Glomerular visceral epithelial cell (primary cell): ENCODE data around the gene CACNG6.

Experiments used
- DNase-seq: peaks from one replicate; pipeline ENCODE4 v3.0.0-alpha.2; 2016; ENCODE audit errors: extremely low spot score

CACNG6 gene

GRCh38 chr19:53969366-53969765, 22.1 kb upstream of the CACNG6 start:
- no peak for DNase-seq

- no peak for DNase-seq
These were observed 19.8 kb upstream of the CACNG6 start for GRCh38 chr19:53971673-53972072.

- peak; percentile 81 for DNase-seq
These were observed 13.9 kb upstream of the CACNG6 start for GRCh38 chr19:53977429-53977990.

GRCh38 chr19:53977991-53978731, 13.3 kb upstream of the CACNG6 start:
- peak; percentile 90 for DNase-seq

GRCh38 chr19:53978975-53979801, 12.2 kb upstream of the CACNG6 start:
- DNase-seq: peak; percentile 42

GRCh38 chr19:53980539-53981375, 10.7 kb upstream of the CACNG6 start:
- peak; percentile 96 for DNase-seq

GRCh38 chr19:53981376-53981951, 10.0 kb upstream of the CACNG6 start:
- no peak for DNase-seq

GRCh38 chr19:53982001-53982451, 9.4 kb upstream of the CACNG6 start:
- no peak for DNase-seq

- DNase-seq: peak; percentile 67
These were observed 8.8 kb upstream of the CACNG6 start for GRCh38 chr19:53982611-53983010.

GRCh38 chr19:53983457-53984289, 7.8 kb upstream of the CACNG6 start:
- no peak for DNase-seq

- DNase-seq: no peak
These were observed 5.6 kb upstream of the CACNG6 start for GRCh38 chr19:53985863-53986262.

GRCh38 chr19:53988981-53989380, 2.5 kb upstream of the CACNG6 start:
- DNase-seq: no peak

- DNase-seq: peak; percentile 28
These were observed 1.6 kb upstream of the CACNG6 start for GRCh38 chr19:53989600-53990533.

GRCh38 chr19:53992211-53992610, 774 bp downstream of the CACNG6 start:
- no peak for DNase-seq

GRCh38 chr19:53992815-53993214, 1.4 kb downstream of the CACNG6 start:
- no peak for DNase-seq

GRCh38 chr19:53993448-53993847, 2.0 kb downstream of the CACNG6 start:
- no peak for DNase-seq

- no peak for DNase-seq
These were observed 3.4 kb downstream of the CACNG6 start for GRCh38 chr19:53994811-53995210.

GRCh38 chr19:53998223-53998622, 6.8 kb downstream of the CACNG6 start:
- DNase-seq: no peak

- no peak for DNase-seq
These were observed 8.3 kb downstream of the CACNG6 start for GRCh38 chr19:53999694-54000093.
